ENCODE data around the gene ARL2BP. TPM values are rescaled to one million over a fixed set of nuclear protein-coding genes. Genes with fewer than 3 reads are reported as not detected.

The ARL2BP gene
- total RNA-seq (2012; rRNA removed) (73.7 and 77.8 TPM in 2 replicates), polyA plus RNA-seq (2012; rRNA removed) (46.8 and 46.9 TPM in 2 replicates), Bru-seq, nascent RNA (percentile 74 among the genes with signal in this experiment), BruChase-seq, experiment 1, labeled RNA remaining after a 6-hour chase (percentile 93 among the genes with signal in this experiment), BruChase-seq, experiment 2, labeled RNA remaining after a 2-hour chase (percentile 87 among the genes with signal in this experiment)
- 25.7 and 37.1 TPM in 2 replicates for polyA plus RNA-seq (2012; cell fraction: cytosol; rRNA removed)
- 8.1 and 26.0 TPM in 2 replicates for polyA plus RNA-seq (2012; cell fraction: nucleus; rRNA removed; ENCODE audit: low replicate concordance)
- long read RNA-seq, transcript ARL2BP-201 (6 exons, 2,130 nt), result major isoform, 73 of 81 reads
- long read RNA-seq, partial matches to known transcripts, result 4 of 81 reads
- long read RNA-seq, other reads (novel, unspliced or antisense), result 4 of 81 reads

GRCh38 chr16:57244767-57245471, at the start of gene ARL2BP:
TSS of gene ARL2BP (plus strand) at chr16:57245259. CDS start at chr16:57245368, 109 bp downstream.
- Histone ChIP-seq H3K4me1 (ENCODE audit: control insufficient read depth, insufficient read depth, low read length) (no peaks in the 10 kb centered on the region; the same call in 1 of the 2 replicates), H3K79me1 (ENCODE audit: low read depth in 1 of 2, low read length in 2 of 2) (peaks cover 3 to 22% of the 10 kb centered on the region in 2 experiments; a peak in 3 of 4 replicates), H2BK15ac (ENCODE audit: low read depth, low read length) (0 out of 3 replicates have a peak within 1 kb of the TSS, but pooled peaks have one; percentile 16), H4K5ac (ENCODE audit: low read depth, low read length) (peak within 1 kb of the TSS; percentile 94), H3K9me3 (ENCODE audit: control insufficient read depth, insufficient read depth, low read length) (no peaks in the 10 kb centered on the region), H3K36me3 (ENCODE audit: control insufficient read depth, insufficient read depth, low read length) (peaks cover 10% of the 10 kb centered on the region), H2AK9ac (replicated peaks; ENCODE audit: low read depth, low read length, poor library complexity) (peak within 1 kb of the TSS; percentile 75), H4K8ac (ENCODE audit: low read depth in 2 of 2, low read length in 2 of 2) (peak within 1 kb of the TSS; percentile 68 to 98), H4K20me1 (ENCODE audit: insufficient read depth, low read length) (no peaks in the 10 kb centered on the region), H3K9ac (ENCODE audit: low read depth, low read length) (peak within 1 kb of the TSS; percentile 81), H2BK5ac (ENCODE audit: low read depth, low read length, poor library complexity, severe bottlenecking) (peak within 1 kb of the TSS; percentile 66), H2BK20ac (ENCODE audit: low read depth, low read length) (no peak within 1 kb of the TSS), H4K91ac (ENCODE audit: insufficient read depth, low read depth, low read length) (peak within 1 kb of the TSS; percentile 51), H3K4me2 (ENCODE audit: low read depth, low read length) (peak within 1 kb of the TSS; percentile 97), H3K27me3 (ENCODE audit: control insufficient read depth, insufficient read depth, low read length) (no peaks in the 10 kb centered on the region), H3K4me3 (ENCODE audit: insufficient read depth, low read depth, low read length) (peak within 1 kb of the TSS; percentile 69), H3K14ac (replicated peaks; ENCODE audit: low read depth, low read length) (peak within 1 kb of the TSS; percentile 90), H3K9me1 (ENCODE audit: insufficient read depth, low read length) (no peaks in the 10 kb centered on the region), H2AFZ (replicated peaks; ENCODE audit: low read length, poor library complexity) (peak within 1 kb of the TSS; percentile 89), H3K56ac (ENCODE audit: extremely low read depth, insufficient read depth, low read length) (peak within 1 kb of the TSS; percentile 72; the same call in 1 of the 2 replicates), H3K27ac (ENCODE audit: insufficient read depth, low read length) (peak within 1 kb of the TSS; percentile 66), H2AK5ac (ENCODE audit: low read depth, low read length) (peak within 1 kb of the TSS; percentile 53), H3K23ac (ENCODE audit: low read depth, low read length) (peak within 1 kb of the TSS; percentile 68; the same call in 1 of the 2 replicates), H3K18ac (ENCODE audit: low read depth, low read length) (peak within 1 kb of the TSS; percentile 63), H3K4ac (ENCODE audit: low read depth, low read length) (peak within 1 kb of the TSS; percentile 81), H2BK120ac (ENCODE audit: low read depth, low read length) (no peak within 1 kb of the TSS)
- in situ Hi-C loops (cut with MboI; ENCODE audit: low sequenced_read_pairs) (no loop called here), dilution Hi-C loops (cut with HindIII; ENCODE audit: low sequenced_read_pairs, unreplicated experiment) (no loop called here), intact Hi-C loops (cut with micrococcal nuclease) (loop anchor here (2.0 to 5.0 kb wide), 2 partner anchors 54 to 163 kb away; no protein-coding TSS in a partner anchor)
- TF ChIP-seq MXI1 (IDR thresholded peaks at IDR 0.05; ENCODE audit: borderline replicate concordance, low read depth, low read length) (peak; percentile 84; the same call in 1 of the 2 replicates), CEBPB (IDR thresholded peaks at IDR 0.05; ENCODE audit: low read depth, low read length) (no peak), MAFK (IDR thresholded peaks at IDR 0.05; ENCODE audit: low read depth, low read length) (no peak), RCOR1 (IDR thresholded peaks at IDR 0.05; ENCODE audit: insufficient replicate concordance, low read length) (peak; percentile 9), RFX5 (IDR thresholded peaks at IDR 0.05; ENCODE audit: low read depth, low read length) (0 out of 2 replicates have a peak, but pooled peaks have one; percentile 5), POLR2A (IDR thresholded peaks at IDR 0.05; ENCODE audit: low read depth, low read length) (peak; percentile 72), CTCF (conservative IDR thresholded peaks at IDR 0.05; ENCODE audit: low read depth, low read length) (no peak; the same call in 1 of the 2 replicates), FOS (IDR thresholded peaks at IDR 0.05; ENCODE audit: low read depth, low read length) (no peak), NFE2L2 (IDR thresholded peaks at IDR 0.05; ENCODE audit: low read depth, low read length) (no peak), MAZ (IDR thresholded peaks at IDR 0.05; ENCODE audit: borderline replicate concordance, low read depth, low read length) (peak; percentile 89; the same call in 1 of the 2 replicates), RAD21 (IDR thresholded peaks at IDR 0.05; ENCODE audit: low read length) (no peak), BHLHE40 (IDR thresholded peaks at IDR 0.05; ENCODE audit: low read depth, low read length) (no peak)
- TF ChIP-seq, protein P1, sequence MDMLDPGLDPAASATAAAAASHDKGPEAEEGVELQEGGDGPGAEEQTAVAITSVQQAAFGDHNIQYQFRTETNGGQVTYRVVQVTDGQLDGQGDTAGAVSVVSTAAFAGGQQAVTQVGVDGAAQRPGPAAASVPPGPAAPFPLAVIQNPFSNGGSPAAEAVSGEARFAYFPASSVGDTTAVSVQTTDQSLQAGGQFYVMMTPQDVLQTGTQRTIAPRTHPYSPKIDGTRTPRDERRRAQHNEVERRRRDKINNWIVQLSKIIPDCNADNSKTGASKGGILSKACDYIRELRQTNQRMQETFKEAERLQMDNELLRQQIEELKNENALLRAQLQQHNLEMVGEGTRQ (IDR thresholded peaks at IDR 0.05; ENCODE audit: low read depth, low read length), result peak; percentile 16; the same call in 1 of the 2 replicates
- ChIA-PET CTCF (no interaction called here), POLR2A (ENCODE audit: unreplicated experiment) (interaction anchor here (0.6 kb wide), 2 partner anchors 12 to 17 kb away, joined by 3 to 4 read pairs; no protein-coding TSS in a partner anchor)
- peak; percentile 96 for DNase-seq
- ATAC-seq (ENCODE audit: low read depth), result peak; percentile 98
- no TSS peak for BruUV-seq (replicated peaks)
- 0% methylated on average over 24 of the region's 77 CpGs; no CpG with 5 or more reads in 1 of the 2 experiments for WGBS, 2 experiments (ENCODE audit: extremely low coverage in 2 of 2, insufficient read length in 1 of 2)
